Measurements from ENCODE around the gene C11orf54.

Gene C11orf54

DNA sequence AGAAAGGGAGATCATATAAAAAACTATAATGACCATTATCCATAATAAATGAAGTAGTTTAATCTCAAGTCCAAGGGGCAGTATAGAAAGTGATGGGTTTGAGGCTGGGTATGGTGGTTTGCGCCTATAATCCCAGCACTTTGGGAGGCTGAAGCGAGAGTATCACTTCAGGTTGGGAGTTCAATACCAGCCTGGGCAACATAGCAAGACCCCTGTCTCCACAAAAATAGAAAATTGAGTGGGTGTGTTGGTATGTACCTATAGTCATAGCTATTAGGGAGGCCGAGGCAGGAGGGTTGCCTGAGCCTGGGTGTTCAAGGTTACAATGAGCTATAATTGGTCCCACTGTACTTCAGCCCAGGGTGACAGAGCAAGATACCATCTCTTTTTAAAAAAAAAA lies 66.5 kb downstream of the C11orf54 start:
- DNase-seq (ENCODE audit: low read depth) = no peak
- TF ChIP-seq, protein P1, sequence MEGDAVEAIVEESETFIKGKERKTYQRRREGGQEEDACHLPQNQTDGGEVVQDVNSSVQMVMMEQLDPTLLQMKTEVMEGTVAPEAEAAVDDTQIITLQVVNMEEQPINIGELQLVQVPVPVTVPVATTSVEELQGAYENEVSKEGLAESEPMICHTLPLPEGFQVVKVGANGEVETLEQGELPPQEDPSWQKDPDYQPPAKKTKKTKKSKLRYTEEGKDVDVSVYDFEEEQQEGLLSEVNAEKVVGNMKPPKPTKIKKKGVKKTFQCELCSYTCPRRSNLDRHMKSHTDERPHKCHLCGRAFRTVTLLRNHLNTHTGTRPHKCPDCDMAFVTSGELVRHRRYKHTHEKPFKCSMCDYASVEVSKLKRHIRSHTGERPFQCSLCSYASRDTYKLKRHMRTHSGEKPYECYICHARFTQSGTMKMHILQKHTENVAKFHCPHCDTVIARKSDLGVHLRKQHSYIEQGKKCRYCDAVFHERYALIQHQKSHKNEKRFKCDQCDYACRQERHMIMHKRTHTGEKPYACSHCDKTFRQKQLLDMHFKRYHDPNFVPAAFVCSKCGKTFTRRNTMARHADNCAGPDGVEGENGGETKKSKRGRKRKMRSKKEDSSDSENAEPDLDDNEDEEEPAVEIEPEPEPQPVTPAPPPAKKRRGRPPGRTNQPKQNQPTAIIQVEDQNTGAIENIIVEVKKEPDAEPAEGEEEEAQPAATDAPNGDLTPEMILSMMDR (conservative IDR thresholded peaks at IDR 0.05; ENCODE audit: control insufficient read depth, insufficient read depth, low read depth, low read length) = no peak
- H3K4me3 ChIP-seq (ENCODE audit: control insufficient read depth, low read depth, low read length) = no peak overlapping the region

DNA sequence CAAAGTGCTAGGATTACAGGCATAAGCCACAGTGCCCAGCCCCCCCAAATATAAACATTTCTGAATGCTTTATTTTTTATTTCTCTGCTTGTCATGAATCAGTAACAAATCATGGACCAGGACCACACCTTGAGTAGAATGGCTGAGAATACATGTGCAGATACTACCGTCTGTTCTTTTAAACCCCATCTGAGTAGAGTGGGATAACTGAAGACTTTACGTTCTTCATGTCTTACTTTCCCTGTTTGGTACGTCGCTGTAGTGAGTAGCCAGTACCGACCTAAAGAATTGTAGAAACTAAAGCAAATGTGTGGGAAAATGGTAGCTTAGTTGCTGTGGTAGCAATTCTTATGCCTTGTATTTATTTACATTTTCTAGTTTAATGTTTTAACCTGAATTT lies 72.5 kb downstream of the C11orf54 start:
- DNase-seq (ENCODE audit: low read depth) = no peak
- H3K4me3 ChIP-seq (ENCODE audit: control insufficient read depth, low read depth, low read length) = no peak overlapping the region
- TF ChIP-seq, protein P1 (conservative IDR thresholded peaks at IDR 0.05; ENCODE audit: control insufficient read depth, insufficient read depth, low read depth, low read length) = no peak

Measured in fibroblast of mammary gland (primary cell).